Measurements from ENCODE around the gene PACSIN2.
A peak's percentile ranks its signal among the peaks of the same experiment; 100 is the strongest.
"Not testable (repeated sequence)": the region's sequence is repeated elsewhere in the genome, so short reads cannot be mapped to it uniquely, and the experiment has no call there.

PACSIN2 gene

DNA sequence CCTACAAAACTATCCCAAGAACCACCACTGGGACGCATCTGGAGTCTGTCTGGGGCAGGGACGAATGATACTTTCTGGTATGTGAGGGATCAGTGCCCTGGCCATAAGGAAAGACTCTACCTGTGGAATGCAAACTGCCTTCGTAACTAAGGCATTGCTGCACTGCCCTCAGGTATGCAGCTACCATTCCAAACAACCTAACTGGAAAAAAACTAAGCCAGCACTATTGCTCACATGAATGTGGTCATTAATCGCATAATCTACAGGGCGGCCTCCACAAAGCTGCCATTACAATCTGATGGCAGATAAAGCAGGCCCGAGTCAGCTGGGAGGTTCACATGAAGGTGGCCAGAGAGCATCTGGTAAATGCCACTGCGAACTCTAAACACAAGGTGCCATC is 3.9 kb downstream of the PACSIN2 start:
- no peak for DNase-seq

DNA sequence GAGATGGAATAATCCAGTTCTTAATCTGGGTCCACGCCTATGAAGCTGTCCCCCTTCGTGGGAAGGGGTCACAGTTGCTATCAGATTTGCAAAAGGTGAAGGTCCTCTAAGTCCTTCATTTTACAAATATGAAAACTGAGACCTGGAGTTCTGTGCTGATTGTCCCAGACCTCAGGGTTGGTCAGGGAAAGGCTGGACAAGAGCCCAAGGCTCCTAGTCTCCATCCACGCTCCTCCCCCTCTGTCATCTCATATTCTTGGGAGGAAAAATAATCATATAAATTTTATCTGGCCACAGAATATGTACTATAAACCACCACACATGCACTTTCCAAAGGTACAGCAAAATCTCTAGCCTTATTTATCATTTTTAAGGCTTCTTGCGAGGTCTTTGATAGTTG is 5.5 kb downstream of the PACSIN2 start:
- no peak for DNase-seq

DNA sequence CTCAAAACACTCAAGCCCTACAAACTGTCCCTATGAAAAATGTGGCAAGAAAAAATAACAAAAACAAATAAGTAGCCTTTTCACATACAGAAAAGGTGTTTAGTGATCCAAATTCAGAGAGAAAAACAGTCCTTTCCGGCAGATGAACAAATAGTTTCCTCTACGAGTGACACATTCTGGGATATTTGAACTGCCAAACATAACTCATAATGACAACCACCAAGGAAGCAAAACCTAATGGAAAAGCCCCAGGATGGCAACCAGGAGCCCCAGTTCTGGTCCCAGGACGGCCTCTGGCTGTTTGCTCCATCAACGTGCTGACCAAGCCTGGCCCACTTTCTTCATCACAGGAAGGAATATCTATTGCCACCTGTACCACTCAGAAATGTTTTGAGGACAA is 6.0 kb downstream of the PACSIN2 start:
- DNase-seq: no peak

DNA sequence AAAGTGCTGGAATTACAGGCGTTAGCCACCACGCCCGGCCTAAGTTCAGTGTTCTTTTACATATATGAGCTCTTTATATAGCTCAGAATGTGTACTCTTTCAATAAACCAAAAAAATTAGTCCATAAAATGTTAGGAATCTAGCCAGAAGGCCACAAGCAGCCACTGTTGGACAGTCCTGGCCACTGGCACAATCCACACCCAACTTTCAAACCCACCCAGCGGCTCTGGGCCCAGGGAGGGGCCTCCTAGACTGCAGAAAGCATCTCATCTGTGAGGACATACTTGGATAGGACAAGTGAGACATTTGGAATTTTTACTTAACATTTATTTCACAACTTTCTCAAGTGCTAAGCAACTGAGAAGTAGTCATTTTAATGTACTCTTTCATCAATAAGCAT is 6.4 kb downstream of the PACSIN2 start:
- no peak for DNase-seq

DNA sequence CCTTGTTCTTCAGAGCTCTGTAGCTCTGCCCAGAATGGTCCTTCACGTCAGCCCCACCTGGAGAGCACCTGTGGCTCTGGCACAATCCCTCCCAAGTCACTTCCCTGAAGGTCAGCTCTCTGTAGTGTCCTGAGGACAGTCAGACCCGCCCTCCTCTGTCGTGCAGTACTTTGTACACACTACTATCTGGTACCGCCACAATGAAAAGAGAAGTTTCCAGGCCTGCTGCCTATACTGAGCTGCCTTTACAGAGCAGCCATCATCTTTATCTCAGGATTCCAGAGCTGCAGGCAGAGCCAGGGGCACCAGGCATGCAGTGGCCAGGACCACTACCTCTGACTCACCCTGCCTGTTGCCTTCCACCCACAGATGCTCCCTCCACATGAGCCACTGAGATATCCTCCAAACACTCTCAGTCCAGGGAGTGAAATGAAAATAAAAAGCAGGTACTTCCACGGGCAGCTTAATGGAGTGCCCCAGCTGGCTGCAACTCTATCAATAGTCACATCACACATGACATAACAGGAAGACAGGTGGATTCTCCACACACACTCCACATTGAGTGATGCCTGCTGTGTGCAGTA is 7.3 kb downstream of the PACSIN2 start:
- DNase-seq: no peak

DNA sequence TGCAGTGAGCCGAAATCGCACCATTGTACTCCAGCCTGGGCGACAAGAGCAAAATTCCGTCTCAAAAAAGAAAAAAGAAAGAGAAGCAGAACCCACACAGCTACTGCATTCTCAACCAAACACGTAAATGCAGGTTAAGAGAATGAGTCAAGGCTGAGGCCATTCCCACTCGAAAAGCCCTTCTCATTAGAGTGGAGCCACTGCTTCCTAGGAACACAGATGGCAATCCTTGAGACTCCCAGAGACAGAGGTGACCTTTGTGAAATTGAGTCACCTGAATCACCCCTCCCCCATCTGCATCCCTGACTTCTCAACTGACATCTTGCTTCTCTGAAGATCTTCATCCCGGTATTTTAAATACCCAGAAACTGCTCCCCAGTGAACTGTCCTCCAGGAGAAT is 8.2 kb downstream of the PACSIN2 start:
- DNase-seq: no peak

DNA sequence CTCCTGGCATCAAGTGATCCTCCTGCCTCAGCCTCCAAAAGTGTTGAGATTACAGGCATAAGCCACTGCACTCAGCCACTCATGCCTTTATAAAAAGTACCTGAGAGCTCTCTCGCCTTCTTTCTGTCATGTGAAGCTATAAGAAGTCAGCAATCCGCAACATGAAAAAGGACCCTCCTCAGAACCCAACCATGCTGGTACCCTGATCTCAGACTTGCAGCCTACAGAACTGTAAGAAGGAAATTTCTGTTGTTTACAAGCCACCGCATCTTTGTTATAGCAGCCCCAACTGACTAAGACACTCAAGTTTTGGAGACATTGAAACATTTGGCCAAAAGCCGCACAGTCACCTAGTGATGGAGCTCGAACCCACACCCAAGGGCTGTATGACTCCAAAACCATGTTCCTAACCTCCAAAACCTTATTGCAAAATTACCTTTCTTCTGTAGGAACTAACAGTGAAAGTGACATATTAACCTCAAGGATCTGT is 8.9 kb downstream of the PACSIN2 start:
- DNase-seq: no peak

DNA sequence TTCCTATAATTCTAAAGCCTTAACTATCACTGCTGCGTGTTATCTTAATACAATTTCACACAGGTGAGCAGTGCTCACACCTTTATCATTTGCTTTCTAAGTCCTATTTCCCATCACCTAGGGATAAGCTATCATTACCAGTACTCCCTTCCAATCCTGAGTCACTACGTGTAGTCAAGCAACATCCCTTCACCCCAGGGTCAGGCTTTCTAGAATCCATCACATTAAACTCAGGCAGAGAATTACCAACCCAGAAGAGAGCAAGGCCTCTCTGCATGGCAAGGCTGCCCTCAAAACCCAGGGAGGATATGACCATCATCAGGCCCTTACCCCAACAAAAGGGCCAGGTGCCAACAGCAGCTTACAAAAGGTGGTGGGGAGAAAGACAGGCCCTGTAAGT is 9.8 kb downstream of the PACSIN2 start:
- DNase-seq: no peak

DNA sequence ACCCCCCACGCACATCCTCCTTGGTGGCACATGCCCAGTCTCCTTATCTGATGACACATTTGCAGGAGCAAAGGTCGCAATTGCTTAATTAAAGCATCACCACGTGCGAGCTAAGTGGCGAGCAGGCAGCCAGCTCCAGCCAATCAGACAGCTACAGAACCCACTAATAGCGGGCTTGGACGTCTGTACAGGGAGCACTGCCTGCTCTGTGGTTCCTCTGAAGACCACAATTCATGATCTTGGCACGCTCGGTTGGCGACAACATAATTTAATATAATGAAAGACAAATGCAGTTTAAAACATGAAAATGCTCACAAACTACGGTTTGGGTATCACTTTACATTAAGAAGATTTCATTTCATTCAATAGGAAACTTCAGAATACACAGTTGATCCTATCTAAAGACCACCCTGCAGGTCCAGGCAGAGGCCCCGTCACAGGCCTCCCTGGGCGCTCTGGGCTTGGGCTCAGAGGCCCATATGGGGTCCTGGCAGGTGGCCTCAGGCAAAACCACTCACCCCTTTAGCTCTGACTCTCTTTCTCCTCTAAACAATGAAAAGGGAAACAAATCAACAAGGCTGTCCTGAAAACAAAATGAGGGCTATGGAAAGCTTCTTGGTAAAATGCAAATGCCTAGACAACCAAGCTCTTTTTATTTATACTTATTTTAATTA is 10.4 kb downstream of the PACSIN2 start:
- no peak for DNase-seq

DNA sequence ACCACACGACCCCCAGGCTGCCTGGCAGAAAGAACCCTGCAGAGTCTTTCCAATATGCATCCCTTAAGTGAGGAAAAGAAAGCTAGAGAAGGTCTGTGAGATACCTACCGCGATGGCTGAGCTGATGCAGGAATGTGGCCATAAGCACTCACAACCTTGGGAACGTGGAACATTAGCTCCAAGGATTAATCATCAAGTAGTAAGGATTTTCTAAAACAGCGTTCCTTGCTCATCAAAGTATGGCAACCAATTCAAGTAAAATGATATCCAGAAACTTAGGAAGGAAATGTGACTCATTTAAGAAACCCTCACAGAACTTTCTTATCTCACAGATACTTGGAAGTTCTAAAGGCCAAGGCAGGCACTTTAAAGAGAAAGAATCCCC is 12.8 kb downstream of the PACSIN2 start:
- no peak for DNase-seq

DNA sequence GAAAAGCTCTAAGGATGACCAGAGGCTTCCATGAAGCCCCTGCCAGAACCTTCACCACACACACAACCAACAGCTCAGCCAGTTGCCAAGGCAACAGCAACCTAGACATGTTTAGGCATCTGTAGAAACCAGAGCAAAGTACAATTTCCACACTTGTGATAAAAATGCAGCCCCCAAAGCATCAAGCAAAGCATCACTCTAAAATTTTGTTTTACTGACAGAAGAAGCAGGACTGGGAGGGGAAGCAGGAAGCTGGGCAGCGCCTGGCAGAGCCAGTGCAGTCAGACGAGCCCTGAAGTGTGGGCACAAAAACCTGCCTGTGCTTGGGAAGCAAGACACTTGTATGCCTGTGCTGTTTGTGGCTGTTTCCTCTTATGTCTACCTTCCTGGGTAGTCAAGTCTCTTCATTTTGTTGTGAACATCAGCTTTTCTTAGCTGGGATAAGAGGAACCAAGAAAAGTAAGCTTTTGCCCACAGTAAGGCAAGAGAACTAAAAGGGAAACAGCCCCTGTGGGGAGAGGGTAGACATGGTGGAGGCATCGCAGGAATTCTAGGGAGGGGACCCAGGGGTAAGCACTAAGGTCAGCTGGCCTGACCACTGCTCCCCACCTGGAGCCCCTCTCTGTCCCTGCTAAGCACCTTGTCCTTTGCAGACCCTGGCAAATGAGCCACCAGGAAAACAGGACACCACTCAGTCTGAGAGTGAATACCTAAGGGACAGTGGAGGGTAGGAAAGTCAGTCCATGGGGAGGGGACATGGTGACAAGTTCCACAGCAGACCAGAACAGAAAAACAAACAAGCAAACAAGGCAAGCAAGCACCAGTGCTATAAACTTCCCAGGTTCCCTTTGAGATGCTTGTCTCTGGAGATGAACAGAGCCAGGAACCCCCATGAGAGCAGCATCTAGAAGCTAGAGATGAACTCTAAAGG is 13.4 kb downstream of the PACSIN2 start:
- peak; percentile 45 to 46 for DNase-seq

DNA sequence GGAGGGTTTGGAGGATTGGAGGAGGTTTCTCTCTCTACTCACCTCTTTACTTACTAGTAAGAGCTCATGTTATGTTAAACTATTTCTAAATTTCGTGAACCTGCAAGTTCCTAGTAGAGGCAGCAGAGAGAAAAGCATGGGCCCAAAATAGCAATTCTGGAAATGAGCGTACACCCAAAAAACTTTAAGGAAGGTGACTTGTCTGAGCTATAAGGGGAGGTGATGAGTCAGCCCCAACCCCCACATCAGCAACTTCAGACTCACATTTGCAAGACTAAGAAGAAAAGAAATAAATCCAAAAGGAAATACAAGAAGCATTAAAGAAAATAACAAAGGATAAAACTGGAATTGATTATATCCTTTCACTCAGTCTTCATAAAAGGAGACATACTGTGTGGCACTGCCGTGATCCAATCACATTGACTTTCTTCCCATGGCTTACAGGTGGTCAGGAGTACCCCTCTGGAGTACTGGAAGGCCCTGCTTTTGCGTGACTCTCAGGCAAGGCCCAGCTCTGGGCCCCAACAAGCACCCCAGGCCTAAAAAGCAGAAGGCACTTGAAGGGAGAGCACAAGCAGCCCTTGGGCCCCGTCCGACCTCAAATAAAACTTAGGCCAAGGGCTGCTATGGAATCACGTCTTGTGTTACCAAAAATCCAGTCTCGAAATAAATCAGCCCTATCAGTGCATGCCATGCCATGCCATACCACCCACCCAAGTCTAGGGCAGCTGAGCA is 14.3 kb downstream of the PACSIN2 start:
- no peak for DNase-seq

DNA sequence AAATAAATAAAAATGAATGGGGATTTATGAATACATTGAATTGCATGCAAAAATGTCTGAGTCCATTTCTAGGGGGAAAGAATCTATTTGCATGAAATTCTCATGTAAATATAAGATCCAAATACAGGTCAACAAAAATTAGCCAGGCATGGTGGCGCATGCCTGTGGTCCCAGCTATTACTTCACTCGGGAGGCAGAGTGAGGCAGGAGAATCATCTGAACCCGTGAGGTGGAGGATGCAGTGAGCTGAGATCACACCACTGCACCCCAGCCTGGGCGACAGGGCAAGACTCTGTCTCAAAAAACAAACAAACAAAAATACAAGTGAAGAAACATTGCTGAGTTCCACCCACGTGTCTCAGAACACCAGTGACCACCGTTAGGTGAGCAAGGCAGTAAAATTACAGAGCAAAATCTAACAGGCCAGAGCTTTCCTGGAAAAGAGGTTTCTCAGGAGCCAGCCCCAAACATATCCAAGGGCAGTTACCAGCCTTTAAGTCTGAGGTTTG is 17.3 kb downstream of the PACSIN2 start:
- DNase-seq: no peak

DNA sequence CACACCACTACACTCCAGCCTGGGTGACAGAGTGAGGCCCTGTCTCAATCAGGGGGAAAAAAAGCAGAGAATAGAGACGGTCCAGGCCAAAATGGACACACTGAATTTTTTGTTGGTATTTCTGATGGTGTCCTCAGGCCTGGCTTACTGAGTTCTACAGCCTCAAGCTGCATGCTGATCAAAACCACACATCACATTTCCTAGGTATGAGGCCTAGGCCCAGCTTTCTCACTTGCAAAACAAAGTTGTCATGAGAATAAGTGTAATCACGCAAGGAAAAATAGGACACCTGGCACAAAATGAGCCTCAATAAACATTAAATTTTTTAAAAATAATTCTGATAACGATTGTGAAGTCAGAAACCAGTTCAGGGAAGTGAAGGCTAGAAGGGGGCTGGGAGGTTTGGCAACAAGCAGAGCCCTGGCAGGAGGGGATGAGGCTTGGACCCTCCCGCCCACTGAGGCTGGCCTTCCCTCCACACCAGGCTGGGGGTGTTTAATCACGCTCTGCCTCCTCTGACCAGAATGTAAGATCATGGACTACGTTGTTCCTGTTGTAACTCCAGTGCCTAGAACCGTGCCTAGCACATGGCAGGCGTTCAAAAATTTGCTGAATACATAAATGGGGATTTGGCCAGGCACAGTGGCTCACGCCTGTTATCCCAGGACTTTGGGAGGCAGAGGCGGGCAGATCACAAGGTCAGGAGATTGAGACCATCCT is 18.1 kb downstream of the PACSIN2 start:
- DNase-seq: no peak

DNA sequence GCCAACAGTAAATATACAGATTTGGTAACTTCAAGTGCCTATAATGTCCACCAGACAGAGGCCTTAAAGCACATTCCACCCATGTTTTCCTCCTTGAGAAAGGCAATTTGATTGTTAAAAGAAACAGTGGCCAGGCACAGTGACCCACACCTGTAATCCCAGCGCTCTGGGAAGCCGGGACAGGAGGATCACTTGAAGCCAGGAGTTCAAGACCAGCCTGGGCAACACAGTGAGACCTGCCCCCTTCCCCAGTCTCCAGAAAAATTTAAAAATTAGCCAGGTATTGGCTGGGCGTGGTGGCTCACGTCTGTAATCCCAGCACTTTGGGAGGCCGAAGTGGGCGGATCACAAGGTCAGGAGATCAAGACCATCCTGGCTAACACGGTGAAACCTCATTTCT is 19.3 kb downstream of the PACSIN2 start:
- not testable (repeated sequence) for DNase-seq

DNA sequence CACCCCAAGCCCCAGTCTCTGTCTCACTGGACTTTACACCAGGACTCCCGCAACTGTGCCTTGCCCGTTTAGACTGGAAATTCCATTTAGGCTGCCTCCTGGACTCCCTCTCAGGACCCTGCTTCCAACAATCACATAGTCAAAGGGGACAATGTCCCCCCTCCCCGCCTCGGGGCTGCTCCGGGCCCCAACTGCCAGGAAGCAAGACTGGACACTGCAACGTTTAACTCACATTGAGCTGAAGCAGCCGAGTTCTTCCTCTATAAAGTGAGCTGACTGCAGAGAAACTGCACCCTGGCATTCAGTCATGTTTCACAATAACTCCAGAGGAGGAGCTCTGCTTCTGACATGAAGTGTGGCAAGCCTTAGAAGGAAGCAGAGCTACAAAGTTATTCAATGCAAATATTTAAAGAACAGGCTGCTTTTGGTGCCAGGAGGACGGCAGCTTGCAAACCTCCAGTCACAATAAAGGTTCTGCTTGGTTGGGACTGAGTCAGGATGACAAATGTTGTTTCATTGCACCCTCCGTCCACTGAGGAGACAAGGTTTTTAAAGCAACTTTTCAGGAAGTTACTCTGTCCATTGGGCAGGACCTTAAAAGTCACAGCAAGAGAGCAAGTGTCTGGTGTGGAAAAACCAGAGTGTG is 19.9 kb downstream of the PACSIN2 start:
- peak in 1 of 2 donors; percentile 38 for DNase-seq

DNA sequence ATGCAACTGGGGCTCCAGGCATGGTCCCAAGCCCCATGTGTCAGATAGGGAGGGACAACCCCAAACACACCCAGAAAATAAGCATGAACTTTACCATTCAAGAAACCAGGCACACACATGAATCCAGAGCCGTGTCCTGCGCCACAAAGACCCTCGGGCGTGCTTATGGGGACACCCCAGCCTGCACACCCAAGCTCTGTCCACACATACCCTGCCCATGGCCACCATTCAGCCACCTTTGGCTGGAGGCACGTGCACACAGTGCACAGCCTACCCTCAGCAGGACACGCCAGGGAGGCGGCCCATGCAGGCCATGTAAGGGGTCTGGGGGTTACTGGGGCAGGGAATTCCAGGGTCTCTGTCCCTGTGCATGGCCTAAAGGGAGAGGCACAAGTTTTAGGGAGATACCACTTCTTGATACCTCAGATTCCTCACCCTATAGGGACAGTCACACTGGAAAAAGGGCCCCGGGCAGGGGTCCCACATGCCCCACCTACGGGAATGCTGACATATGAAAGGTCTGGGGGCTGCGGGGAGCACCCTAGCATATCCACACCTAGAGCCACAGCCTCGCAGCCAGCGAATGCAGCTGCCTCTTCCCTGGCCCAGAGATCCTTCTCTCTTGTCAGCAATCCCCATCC is 20.6 kb downstream of the PACSIN2 start:
- DNase-seq: no peak

DNA sequence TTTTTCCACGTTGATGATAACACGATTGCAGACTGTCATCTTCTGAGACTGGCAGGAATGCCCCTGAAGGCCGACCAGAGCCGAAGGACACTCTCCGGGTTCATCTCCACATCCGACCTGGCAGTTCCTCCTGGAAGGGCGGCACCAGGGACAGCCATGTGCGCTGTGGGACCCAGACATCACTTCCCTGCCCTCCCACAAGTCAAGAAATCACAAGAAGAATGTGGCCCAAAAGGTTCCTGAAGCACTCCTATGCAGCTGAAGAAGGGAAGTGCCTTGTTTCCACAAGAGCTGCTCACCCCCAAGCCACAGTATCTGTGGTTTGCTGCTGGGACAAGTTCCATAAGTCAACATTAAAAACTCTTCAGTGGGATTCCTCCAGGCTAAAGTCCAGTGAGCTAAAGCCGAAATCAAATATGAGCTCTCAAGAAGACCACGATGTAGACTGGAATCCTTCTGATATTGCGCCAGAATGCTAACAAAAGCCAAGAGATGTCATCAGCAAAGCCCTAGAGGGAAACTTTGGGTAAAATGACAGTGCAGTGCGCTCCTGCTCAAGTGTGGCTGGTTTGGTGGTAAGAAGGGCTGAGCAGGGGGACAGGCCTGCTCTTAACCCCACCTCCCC is 21.2 kb downstream of the PACSIN2 start:
- no peak for DNase-seq

DNA sequence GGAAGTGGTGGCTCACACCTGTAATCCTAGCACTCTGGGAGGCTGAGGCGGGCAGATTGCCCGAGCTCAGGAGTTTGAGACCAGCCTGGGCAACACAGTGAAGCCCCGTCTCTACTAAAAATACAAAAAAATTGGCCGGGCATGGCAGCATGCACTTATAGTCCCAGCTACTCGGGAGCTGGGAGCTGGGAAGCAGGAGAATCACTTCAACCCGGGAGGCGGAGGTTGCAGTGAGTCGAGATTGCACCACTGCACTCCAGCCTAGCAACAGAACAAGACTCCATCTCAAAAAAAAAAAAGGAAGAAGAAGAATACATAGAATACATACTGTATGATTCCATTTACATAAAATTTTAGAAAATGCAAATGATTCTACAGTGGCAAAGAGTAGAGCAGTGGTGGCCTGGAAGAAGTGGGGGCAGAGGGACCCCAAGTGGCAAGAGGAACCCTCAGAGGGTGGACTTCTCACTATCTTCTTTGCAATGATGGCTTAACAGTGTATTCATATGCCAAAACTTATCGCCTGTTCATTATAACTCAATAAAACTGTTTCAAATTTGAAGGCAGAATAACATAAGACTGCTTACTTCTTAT is 22.0 kb downstream of the PACSIN2 start:
- no peak for DNase-seq

DNA sequence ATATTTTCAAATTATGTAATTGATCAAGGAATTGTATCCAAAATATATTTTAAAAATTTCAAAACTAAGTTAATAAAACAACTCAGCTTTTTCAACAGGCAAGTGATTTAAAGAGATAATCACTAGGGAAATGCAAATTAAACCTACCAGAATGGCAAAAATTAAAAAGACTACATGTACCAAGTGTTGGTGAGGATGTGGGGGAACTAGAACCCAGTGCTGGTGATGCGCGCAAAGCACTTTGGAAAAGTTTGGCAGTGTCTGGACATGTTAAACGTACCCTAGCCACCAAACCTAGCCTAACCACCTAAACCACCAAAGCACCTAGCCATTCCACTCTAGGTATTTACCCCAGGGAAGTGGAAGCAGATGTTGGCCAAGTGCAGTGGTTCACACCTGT is 22.9 kb downstream of the PACSIN2 start:
- no peak for DNase-seq
